SK-N-SH (cell line): Measurements from ENCODE around the gene PRRX2. TPM values are rescaled to one million over a fixed set of nuclear protein-coding genes. Genes with fewer than 3 reads are reported as not detected.
A peak's percentile ranks its signal among the peaks of the same experiment; 100 is the strongest.

Experiments used
- CTCF ChIA-PET: fragments of 300-600, 350-600 bp; formaldehyde crosslinking; extraction: SDS; loops from one replicate; lab custom pipeline; 2021; lab: Yijun Ruan, JAX
- POLR2A ChIA-PET: fragments of 350-600 bp; sonication (Branson Sonifier 250); formaldehyde crosslinking; extraction: SDS; loops from one replicate; lab custom pipeline; 2020; ENCODE audit warnings: antibody characterized with exemption, inconsistent platforms; lab: Yijun Ruan, JAX
- DNase-seq: peaks from one replicate; pipeline ENCODE4 v3.0.0; 2012
- H2AFZ ChIP-seq: fragments of 200-600 bp; sonication (generic); 2 replicates; pipeline ENCODE4 v1.8.1; 2016; ENCODE audit warnings: antibody characterized with exemption, mild to moderate bottlenecking, low read depth
- H3F3A ChIP-seq: fragments of 200-600 bp; sonication (generic); replicated peaks from 2 replicates; pipeline ENCODE3; 2016; ENCODE audit warnings: antibody characterized with exemption, mild to moderate bottlenecking; ENCODE audit not compliant: insufficient read depth
- H3K27ac ChIP-seq, 2 experiments: fragments of 200-500 bp in 1 of 2; fragments of 200-600 bp in 1 of 2; sonication (Bioruptor generic) in 1 of 2; sonication (generic), shearing (Covaris generic) in 1 of 2; 2 replicates each; pipeline versions ENCODE4 v1.5.1 to v1.6.1; 2014 to 2016; ENCODE audit warnings: low read depth in 2 of 2, inconsistent platforms in 1 of 2, low read length in 1 of 2, mild to moderate bottlenecking in 1 of 2, mixed read lengths in 1 of 2
- H3K27me3 ChIP-seq: fragments of 200-600 bp; sonication (generic), shearing (Covaris generic); 2 replicates; pipeline ENCODE4 v1.6.1; 2016; ENCODE audit warnings: mixed run types; ENCODE audit not compliant: insufficient read depth
- H3K36me3 ChIP-seq, 2 experiments: fragments of 200-500 bp in 1 of 2; fragments of 200-600 bp in 1 of 2; sonication (Bioruptor generic) in 1 of 2; sonication (generic) in 1 of 2; replicated peaks in 1 of 2; 2 replicates each; pipeline versions ENCODE3 to v1.5.1; 2014 to 2016; ENCODE audit warnings: low read length in 1 of 2, mild to moderate bottlenecking in 1 of 2; ENCODE audit not compliant: insufficient read depth in 2 of 2, control insufficient read depth in 1 of 2
- H3K4me1 ChIP-seq, 2 experiments: fragments of 200-500 bp in 1 of 2; fragments of 200-600 bp in 1 of 2; sonication (Bioruptor generic) in 1 of 2; sonication (generic), shearing (Covaris generic) in 1 of 2; 2 replicates each; pipeline versions ENCODE4 v1.5.1 to v1.6.1; 2014 to 2016; ENCODE audit warnings: low read depth in 1 of 2, low read length in 1 of 2, mixed run types in 1 of 2; ENCODE audit not compliant: insufficient read depth in 2 of 2, control insufficient read depth in 1 of 2
- H3K4me2 ChIP-seq: fragments of 200-600 bp; sonication (generic), shearing (Covaris generic); 2 replicates; pipeline ENCODE4 v1.6.1; 2017; ENCODE audit warnings: mixed run types
- H3K4me3 ChIP-seq, 2 experiments: fragments of 200-500 bp in 1 of 2; fragments of 200-600 bp in 1 of 2; sonication (Bioruptor generic) in 1 of 2; sonication (generic), shearing (Covaris generic) in 1 of 2; 2 replicates each; pipeline versions ENCODE4 v1.5.1 to v1.8.1; 2014 to 2016; ENCODE audit warnings: low read depth in 2 of 2, inconsistent platforms in 1 of 2, low read length in 1 of 2, mild to moderate bottlenecking in 1 of 2, mixed read lengths in 1 of 2, moderate library complexity in 1 of 2
- H3K79me2 ChIP-seq: fragments of 200-600 bp; sonication (generic); 2 replicates; pipeline ENCODE4 v1.8.1; 2017; ENCODE audit warnings: mild to moderate bottlenecking; ENCODE audit not compliant: insufficient read depth
- H3K9ac ChIP-seq: fragments of 200-600 bp; sonication (generic); 2 replicates; pipeline ENCODE4 v1.6.1; 2017; ENCODE audit warnings: mixed run types
- H3K9me2 ChIP-seq: fragments of 200-600 bp; sonication (generic); 2 replicates; pipeline ENCODE4 v1.6.1; 2017; ENCODE audit warnings: mixed run types
- H3K9me3 ChIP-seq: fragments of 200-600 bp; sonication (generic); 2 replicates; pipeline ENCODE4 v1.6.1; 2017; ENCODE audit warnings: mixed run types, mild to moderate bottlenecking, moderate library complexity
- H4K20me1 ChIP-seq: fragments of 200-600 bp; sonication (generic); 2 replicates; pipeline ENCODE4 v1.6.1; 2017; ENCODE audit warnings: mild to moderate bottlenecking, mixed run types; ENCODE audit not compliant: insufficient read depth
- CHD2 ChIP-seq: fragments of 150-350 bp; IDR thresholded peaks from 2 replicates; pipeline ENCODE4 v1.6.1; 2018; ENCODE audit warnings: low read length; ENCODE audit not compliant: partially characterized antibody
- FOSL2 ChIP-seq: IDR thresholded peaks from 2 replicates; pipeline ENCODE4 v1.4.0; 2012; ENCODE audit warnings: low read depth, mild to moderate bottlenecking, moderate library complexity, borderline replicate concordance
- MXI1 ChIP-seq: IDR thresholded peaks from 2 replicates; pipeline ENCODE4 v1.6.1; 2012; ENCODE audit warnings: mild to moderate bottlenecking, low read depth, low read length, improper control_type of control experiment
- NFIC ChIP-seq: IDR thresholded peaks from 2 replicates; pipeline ENCODE4 v1.4.0; 2012; ENCODE audit warnings: borderline replicate concordance
- RAD21 ChIP-seq: IDR thresholded peaks from 2 replicates; pipeline ENCODE4 v1.6.1; 2012; ENCODE audit warnings: mild to moderate bottlenecking, low read length
- SMC3 ChIP-seq: IDR thresholded peaks from 2 replicates; pipeline ENCODE4 v1.6.1; 2012; ENCODE audit warnings: low read depth, low read length, improper control_type of control experiment
- TAF1 ChIP-seq: IDR thresholded peaks from 2 replicates; pipeline ENCODE4 v1.6.1; 2012; ENCODE audit warnings: low read depth, mild to moderate bottlenecking, low read length, moderate library complexity, borderline replicate concordance
- WGBS: methylation state at CpG from one replicate; pipeline ENCODE4 v1.1.6; 2017; ENCODE audit warnings: low lambda C conversion rate; 5-methylcytosine and 5-hydroxymethylcytosine counted together
- polyA plus RNA-seq, 3 experiments: library from polyadenylated mRNA; depleted of rRNA; stranded (reverse); fragments of >200 nt; gene quantifications; 2 replicates each; pipeline ENCODE4 v1.2.3, GENCODE V29; 2012
- TF ChIP-seq, protein P1 (sequence below): IDR thresholded peaks from 2 replicates; pipeline ENCODE4 v1.4.0; 2012; ENCODE audit warnings: low read depth, borderline replicate concordance
- TF ChIP-seq, protein P2 (sequence below): fragments of 200-600 bp; sonication (generic); IDR thresholded peaks from 2 replicates; pipeline ENCODE4 v1.6.1; 2017; ENCODE audit warnings: antibody characterized with exemption, mild to moderate bottlenecking, moderate library complexity
- TF ChIP-seq, protein P3 (sequence below): fragments of 150-350 bp; IDR thresholded peaks from 2 replicates; pipeline ENCODE4 v1.6.1; 2016; ENCODE audit warnings: mild to moderate bottlenecking, low read depth, low read length
- TF ChIP-seq, protein P4 (sequence below): IDR thresholded peaks from 2 replicates; pipeline ENCODE4 v1.4.0; 2012; ENCODE audit warnings: low read depth
- TF ChIP-seq, protein P5 (sequence below): IDR thresholded peaks from 2 replicates; pipeline ENCODE4; 2012

The PRRX2 gene
- polyA plus RNA-seq, 1 of the 3 experiments (the other 2 are of a cell fraction), result 0.84 TPM

DNA sequence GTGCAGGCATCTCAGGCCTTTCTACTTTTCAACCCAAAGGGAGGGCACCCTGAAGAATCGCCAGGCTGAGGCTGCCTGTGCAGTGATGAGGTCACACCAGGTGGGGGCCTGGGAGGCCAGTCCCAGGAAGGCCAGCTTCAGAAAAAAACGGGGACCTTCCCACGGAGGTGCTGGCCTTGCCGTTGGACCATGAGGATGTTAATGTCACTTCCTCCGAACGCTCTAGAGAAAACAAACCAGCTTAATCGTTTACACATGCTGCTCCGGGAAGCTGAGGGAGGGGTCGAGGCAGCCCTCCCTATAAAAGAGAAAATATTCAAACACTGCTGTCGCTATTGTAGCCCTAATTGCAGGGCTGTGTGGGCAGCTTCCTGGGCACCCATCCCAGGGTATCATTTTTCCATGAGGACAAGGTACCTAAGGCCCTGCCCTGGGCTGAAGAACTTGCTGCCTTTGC is 60.4 kb downstream of the PRRX2 start (continued):
- TF ChIP-seq, protein P1, sequence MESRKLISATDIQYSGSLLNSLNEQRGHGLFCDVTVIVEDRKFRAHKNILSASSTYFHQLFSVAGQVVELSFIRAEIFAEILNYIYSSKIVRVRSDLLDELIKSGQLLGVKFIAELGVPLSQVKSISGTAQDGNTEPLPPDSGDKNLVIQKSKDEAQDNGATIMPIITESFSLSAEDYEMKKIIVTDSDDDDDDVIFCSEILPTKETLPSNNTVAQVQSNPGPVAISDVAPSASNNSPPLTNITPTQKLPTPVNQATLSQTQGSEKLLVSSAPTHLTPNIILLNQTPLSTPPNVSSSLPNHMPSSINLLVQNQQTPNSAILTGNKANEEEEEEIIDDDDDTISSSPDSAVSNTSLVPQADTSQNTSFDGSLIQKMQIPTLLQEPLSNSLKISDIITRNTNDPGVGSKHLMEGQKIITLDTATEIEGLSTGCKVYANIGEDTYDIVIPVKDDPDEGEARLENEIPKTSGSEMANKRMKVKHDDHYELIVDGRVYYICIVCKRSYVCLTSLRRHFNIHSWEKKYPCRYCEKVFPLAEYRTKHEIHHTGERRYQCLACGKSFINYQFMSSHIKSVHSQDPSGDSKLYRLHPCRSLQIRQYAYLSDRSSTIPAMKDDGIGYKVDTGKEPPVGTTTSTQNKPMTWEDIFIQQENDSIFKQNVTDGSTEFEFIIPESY, result no peak
- no peak for TF ChIP-seq NFIC
- TF ChIP-seq, all 33 proteins: peak for 0

DNA sequence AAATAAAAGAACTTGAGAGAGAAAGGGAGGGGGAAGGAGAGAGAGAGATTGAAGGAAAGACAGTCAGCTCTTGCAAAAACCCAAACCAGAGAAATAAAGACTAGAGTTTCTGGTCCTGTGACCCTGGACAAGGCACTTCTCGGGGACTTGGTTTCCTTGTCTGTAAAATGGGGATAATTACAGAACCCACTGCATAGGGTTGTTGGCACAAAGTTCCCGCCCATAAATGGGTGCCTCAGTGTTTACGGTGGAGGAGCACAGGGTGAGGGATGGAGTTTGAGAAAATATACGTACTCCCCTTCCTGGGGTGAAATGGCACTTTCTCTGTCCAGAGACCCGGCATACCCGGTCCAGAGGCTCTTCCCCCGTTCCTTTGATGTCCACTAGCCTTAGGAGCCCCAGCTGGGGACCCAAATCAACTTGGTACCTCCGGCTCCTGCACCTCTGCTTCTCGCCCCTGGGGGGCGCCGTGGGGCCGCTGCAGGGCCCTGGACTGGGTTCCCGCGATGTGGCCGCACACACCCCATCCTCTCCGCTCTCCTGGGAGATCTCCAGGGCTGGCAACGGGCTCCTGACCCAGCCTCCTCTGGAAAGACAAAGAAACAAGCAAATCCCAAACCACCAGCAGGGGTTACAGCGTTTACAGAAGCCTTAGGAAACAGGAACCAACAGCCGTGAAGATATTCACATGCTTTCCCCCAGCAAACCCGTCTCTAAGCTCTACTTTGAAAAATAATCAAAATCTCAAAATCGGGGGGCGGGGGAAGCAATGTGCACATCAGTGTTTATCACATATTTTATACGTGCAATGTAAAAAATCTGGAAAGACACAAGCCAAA is 61.1 kb downstream of the PRRX2 start:
- Histone ChIP-seq H3K4me2 (peak overlapping the region; percentile 50; the same call in 1 of the 2 replicates), H3F3A (no peaks in the 10 kb centered on the region), H3K27ac (0 out of 4 replicates have a peak overlapping the region, but pooled peaks of 1 of the 2 experiments have one; percentile 30), H3K9ac (no peak overlapping the region), H3K36me3 (no peaks in the 10 kb centered on the region), H4K20me1 (no peaks in the 10 kb centered on the region), H3K4me1 (peaks cover 0 to 7% of the 10 kb centered on the region in 2 experiments; a peak in 1 of 4 replicates), H3K27me3 (0 out of 2 replicates have a peak, but pooled peaks cover 3% of the 10 kb centered on the region), H2AFZ (peak overlapping the region; percentile 78; the same call in 1 of the 2 replicates), H3K79me2 (no peaks in the 10 kb centered on the region), H3K4me3 (no peak overlapping the region), H3K9me3 (no peaks in the 10 kb centered on the region), H3K9me2 (no peaks in the 10 kb centered on the region)
- peak; percentile 97 for DNase-seq
- ChIA-PET POLR2A (no interaction called here), CTCF (interaction anchor here (0.6 to 6.1 kb wide), 49 partner anchors 8 to 586 kb away, joined by 3 to 115 read pairs (median 6); partner anchors contain the start of genes ASB6, PRRX2 and TOR1B)
- 28% methylated on average over 18 of the region's 23 CpGs for WGBS
- TF ChIP-seq SMC3 (peak; percentile 74), TAF1 (no peak), CHD2 (peak; percentile 79), FOSL2 (no peak), RAD21 (peak; percentile 72), MXI1 (no peak)
- TF ChIP-seq, protein P1, result no peak
- TF ChIP-seq, protein P2, sequence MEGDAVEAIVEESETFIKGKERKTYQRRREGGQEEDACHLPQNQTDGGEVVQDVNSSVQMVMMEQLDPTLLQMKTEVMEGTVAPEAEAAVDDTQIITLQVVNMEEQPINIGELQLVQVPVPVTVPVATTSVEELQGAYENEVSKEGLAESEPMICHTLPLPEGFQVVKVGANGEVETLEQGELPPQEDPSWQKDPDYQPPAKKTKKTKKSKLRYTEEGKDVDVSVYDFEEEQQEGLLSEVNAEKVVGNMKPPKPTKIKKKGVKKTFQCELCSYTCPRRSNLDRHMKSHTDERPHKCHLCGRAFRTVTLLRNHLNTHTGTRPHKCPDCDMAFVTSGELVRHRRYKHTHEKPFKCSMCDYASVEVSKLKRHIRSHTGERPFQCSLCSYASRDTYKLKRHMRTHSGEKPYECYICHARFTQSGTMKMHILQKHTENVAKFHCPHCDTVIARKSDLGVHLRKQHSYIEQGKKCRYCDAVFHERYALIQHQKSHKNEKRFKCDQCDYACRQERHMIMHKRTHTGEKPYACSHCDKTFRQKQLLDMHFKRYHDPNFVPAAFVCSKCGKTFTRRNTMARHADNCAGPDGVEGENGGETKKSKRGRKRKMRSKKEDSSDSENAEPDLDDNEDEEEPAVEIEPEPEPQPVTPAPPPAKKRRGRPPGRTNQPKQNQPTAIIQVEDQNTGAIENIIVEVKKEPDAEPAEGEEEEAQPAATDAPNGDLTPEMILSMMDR, result peak; percentile 89
- TF ChIP-seq, protein P3, sequence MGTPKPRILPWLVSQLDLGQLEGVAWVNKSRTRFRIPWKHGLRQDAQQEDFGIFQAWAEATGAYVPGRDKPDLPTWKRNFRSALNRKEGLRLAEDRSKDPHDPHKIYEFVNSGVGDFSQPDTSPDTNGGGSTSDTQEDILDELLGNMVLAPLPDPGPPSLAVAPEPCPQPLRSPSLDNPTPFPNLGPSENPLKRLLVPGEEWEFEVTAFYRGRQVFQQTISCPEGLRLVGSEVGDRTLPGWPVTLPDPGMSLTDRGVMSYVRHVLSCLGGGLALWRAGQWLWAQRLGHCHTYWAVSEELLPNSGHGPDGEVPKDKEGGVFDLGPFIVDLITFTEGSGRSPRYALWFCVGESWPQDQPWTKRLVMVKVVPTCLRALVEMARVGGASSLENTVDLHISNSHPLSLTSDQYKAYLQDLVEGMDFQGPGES, result no peak
- TF ChIP-seq, protein P4, sequence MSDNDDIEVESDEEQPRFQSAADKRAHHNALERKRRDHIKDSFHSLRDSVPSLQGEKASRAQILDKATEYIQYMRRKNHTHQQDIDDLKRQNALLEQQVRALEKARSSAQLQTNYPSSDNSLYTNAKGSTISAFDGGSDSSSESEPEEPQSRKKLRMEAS, result no peak
- TF ChIP-seq, protein P5, sequence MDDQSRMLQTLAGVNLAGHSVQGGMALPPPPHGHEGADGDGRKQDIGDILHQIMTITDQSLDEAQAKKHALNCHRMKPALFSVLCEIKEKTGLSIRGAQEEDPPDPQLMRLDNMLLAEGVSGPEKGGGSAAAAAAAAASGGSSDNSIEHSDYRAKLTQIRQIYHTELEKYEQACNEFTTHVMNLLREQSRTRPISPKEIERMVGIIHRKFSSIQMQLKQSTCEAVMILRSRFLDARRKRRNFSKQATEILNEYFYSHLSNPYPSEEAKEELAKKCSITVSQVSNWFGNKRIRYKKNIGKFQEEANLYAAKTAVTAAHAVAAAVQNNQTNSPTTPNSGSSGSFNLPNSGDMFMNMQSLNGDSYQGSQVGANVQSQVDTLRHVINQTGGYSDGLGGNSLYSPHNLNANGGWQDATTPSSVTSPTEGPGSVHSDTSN, result no peak
